ENCODE data around the gene H1-8.

Gene H1-8

GRCh38 chr3:129595544-129596193 is 52.7 kb downstream of the H1-8 start:
- DNase-seq, result no peak

- no peak for DNase-seq
Measured at GRCh38 chr3:129596194-129597086, 53.5 kb downstream of the H1-8 start.

- DNase-seq, result no peak
Measured at GRCh38 chr3:129597087-129597999, 54.4 kb downstream of the H1-8 start.

GRCh38 chr3:129598000-129598381 is 55.0 kb downstream of the H1-8 start:
- no peak for DNase-seq

- no peak for DNase-seq
Measured at GRCh38 chr3:129598484-129598883, 55.5 kb downstream of the H1-8 start.

GRCh38 chr3:129599073-129599472 is 56.1 kb downstream of the H1-8 start:
- no peak for DNase-seq

GRCh38 chr3:129599607-129600006 is 56.6 kb downstream of the H1-8 start:
- DNase-seq, result no peak

- no peak for DNase-seq
Measured at GRCh38 chr3:129600348-129600747, 57.4 kb downstream of the H1-8 start.
